DND-41 (cell line): ENCODE data around the gene ZNF445.
A peak's percentile ranks its signal among the peaks of the same experiment; 100 is the strongest.

ENCODE experiments used
- ATAC-seq: fragments of 200-7000 bp; cut with Tn5 transposase; 3 replicates; pipeline ENCODE4 v1.9.1; 2021; ENCODE audit warnings: low read depth; ENCODE audit not compliant: insufficient read depth
- DNase-seq: peaks from one replicate; pipeline ENCODE4 v3.0.0-alpha.2; 2020
- H2AFZ ChIP-seq: 2 replicates; pipeline ENCODE4 v1.6.0; 2012; ENCODE audit warnings: low read depth, low read length
- H3K27ac ChIP-seq: 2 replicates; pipeline ENCODE4 v1.5.1; 2012; ENCODE audit warnings: low read length, inconsistent platforms
- H3K27me3 ChIP-seq: fragments of 200-600 bp; sonication (generic); 2 replicates; pipeline ENCODE4 v1.6.0; 2012; ENCODE audit warnings: low read length, mild to moderate bottlenecking, inconsistent platforms; ENCODE audit not compliant: insufficient read depth, poor library complexity
- H3K36me3 ChIP-seq: 2 replicates; pipeline ENCODE4 v1.5.1; 2012; ENCODE audit warnings: low read length, inconsistent platforms; ENCODE audit not compliant: insufficient read depth
- H3K4me1 ChIP-seq: 2 replicates; pipeline ENCODE4 v1.5.1; 2012; ENCODE audit warnings: mild to moderate bottlenecking, low read length; ENCODE audit not compliant: insufficient read depth
- H3K4me2 ChIP-seq: 2 replicates; pipeline ENCODE4 v1.6.0; 2012; ENCODE audit warnings: mild to moderate bottlenecking, moderate library complexity, low read length, inconsistent platforms; ENCODE audit not compliant: insufficient read depth
- H3K4me3 ChIP-seq, 2 experiments: fragments of 200-600 bp in 1 of 2; shearing (Covaris generic) in 1 of 2; 2 replicates each; pipeline ENCODE4 v1.5.1; 2012 to 2016; ENCODE audit warnings: inconsistent platforms in 2 of 2, low read length in 2 of 2, mild to moderate bottlenecking in 2 of 2, low read depth in 1 of 2, moderate library complexity in 1 of 2
- H3K79me2 ChIP-seq: 2 replicates; pipeline ENCODE4 v1.6.0; 2012; ENCODE audit warnings: low read length, inconsistent platforms; ENCODE audit not compliant: insufficient read depth
- H3K9ac ChIP-seq: 2 replicates; pipeline ENCODE4 v1.6.0; 2012; ENCODE audit warnings: low read depth, mild to moderate bottlenecking, inconsistent platforms, low read length, moderate library complexity
- H3K9me3 ChIP-seq: 2 replicates; pipeline ENCODE4 v1.5.1; 2012; ENCODE audit warnings: low read length, moderate library complexity, mild to moderate bottlenecking, inconsistent platforms; ENCODE audit not compliant: insufficient read depth, severe bottlenecking
- H4K20me1 ChIP-seq: 2 replicates; pipeline ENCODE4 v1.6.0; 2012; ENCODE audit warnings: low read length; ENCODE audit not compliant: insufficient read depth
- CTCF ChIP-seq: IDR thresholded peaks from 2 replicates; pipeline ENCODE4 v1.5.1; 2012; ENCODE audit warnings: borderline replicate concordance, low read length, moderate library complexity, mild to moderate bottlenecking; ENCODE audit not compliant: poor library complexity, severe bottlenecking; ENCODE audit errors: extremely low read depth
- EZH2 ChIP-seq: IDR thresholded peaks from 3 replicates; pipeline ENCODE4 v1.6.1; 2012; ENCODE audit warnings: borderline replicate concordance, low read depth, mild to moderate bottlenecking, moderate library complexity, low read length, inconsistent platforms; ENCODE audit not compliant: severe bottlenecking

Gene ZNF445

GRCh38 chr3:44439499-44440295 lies 37.8 kb downstream of the ZNF445 start:
- no peaks in the 10 kb centered on the region for H4K20me1 ChIP-seq
- ATAC-seq (peak; percentile 96), DNase-seq (peak; percentile 81)
- no peaks in the 10 kb centered on the region for H3K9me3 ChIP-seq
- TF ChIP-seq EZH2 (no peak), CTCF (no peak)
- H3K27me3 ChIP-seq = no peaks in the 10 kb centered on the region
- H3K27ac ChIP-seq = peak overlapping the region; percentile 75
- peak overlapping the region in 1 of 2 experiments; percentile 8; a peak in 1 of 4 replicates for H3K4me3 ChIP-seq
- H3K4me2 ChIP-seq = peak overlapping the region; percentile 51
- H3K4me1 ChIP-seq = peaks cover 40% of the 10 kb centered on the region
- no peak overlapping the region for H2AFZ ChIP-seq
- H3K9ac ChIP-seq = peak overlapping the region; percentile 30
- H3K36me3 ChIP-seq = peaks cover 18% of the 10 kb centered on the region
- H3K79me2 ChIP-seq = no peaks in the 10 kb centered on the region

- no peak overlapping the region for H3K4me2 ChIP-seq
- H3K9ac ChIP-seq = no peak overlapping the region
- no peak for ATAC-seq
- H3K4me3 ChIP-seq = no peak overlapping the region
- H3K36me3 ChIP-seq = peaks cover 8% of the 10 kb centered on the region; the same call in 1 of the 2 replicates
- H3K79me2 ChIP-seq = no peaks in the 10 kb centered on the region
- peaks cover 38% of the 10 kb centered on the region for H3K4me1 ChIP-seq
- H3K27me3 ChIP-seq = no peaks in the 10 kb centered on the region
- H4K20me1 ChIP-seq = no peaks in the 10 kb centered on the region
- no peaks in the 10 kb centered on the region for H3K9me3 ChIP-seq
- H2AFZ ChIP-seq = no peak overlapping the region
- TF ChIP-seq CTCF (no peak), EZH2 (no peak)
- H3K27ac ChIP-seq = no peak overlapping the region
- no peak for DNase-seq
These were observed 39.7 kb downstream of the ZNF445 start for GRCh38 chr3:44437800-44438199.

GRCh38 chr3:44436181-44436580 lies 41.3 kb downstream of the ZNF445 start:
- Histone ChIP-seq H3K27me3 (no peaks in the 10 kb centered on the region), H3K9me3 (no peaks in the 10 kb centered on the region), H3K27ac (no peak overlapping the region), H3K36me3 (no peaks in the 10 kb centered on the region), H3K4me3 (no peak overlapping the region), H3K4me2 (no peak overlapping the region), H3K79me2 (no peaks in the 10 kb centered on the region), H3K4me1 (peaks cover 24% of the 10 kb centered on the region), H3K9ac (no peak overlapping the region), H2AFZ (no peak overlapping the region), H4K20me1 (no peaks in the 10 kb centered on the region)
- DNase-seq (no peak), ATAC-seq (no peak)
- TF ChIP-seq CTCF = no peak
- TF ChIP-seq EZH2 = no peak
